RPMI7951 (cell line): ENCODE data around the gene KCNIP1. TPM values are rescaled to one million over a fixed set of nuclear protein-coding genes. Genes with fewer than 3 reads are reported as not detected.

Experiments
- DNase-seq: peaks from one replicate; pipeline ENCODE4 v3.0.0-alpha.2; 2012; ENCODE audit warnings: low read depth
- total RNA-seq: library from RNA; depleted of rRNA; stranded (reverse); fragments of >200 nt; shearing (Covaris generic); gene quantifications from 2 replicates; pipeline ENCODE4 v1.2.3, GENCODE V29; 2014; rRNA removed

The KCNIP1 gene
- not detected in 2 replicates for total RNA-seq

- no peak for DNase-seq
These were observed at the start of gene KCNIP1 for GRCh38 chr5:170503990-170504596. TSS of gene KCNIP1 (plus strand) at chr5:170504020.

- no peak for DNase-seq
These were observed 40.4 kb upstream of the KCNIP1 start for GRCh38 chr5:170463426-170463825.

GRCh38 chr5:170464280-170465127 is 39.3 kb upstream of the KCNIP1 start:
- no peak for DNase-seq

GRCh38 chr5:170466553-170466952 is 37.3 kb upstream of the KCNIP1 start:
- peak; percentile 19 for DNase-seq

GRCh38 chr5:170466988-170467707 is 36.7 kb upstream of the KCNIP1 start:
- peak; percentile 93 for DNase-seq

GRCh38 chr5:170468633-170469285 is 35.1 kb upstream of the KCNIP1 start:
- DNase-seq, result no peak

- DNase-seq, result no peak
These were observed 34.4 kb upstream of the KCNIP1 start for GRCh38 chr5:170469414-170469813.

GRCh38 chr5:170470275-170470674 is 33.5 kb upstream of the KCNIP1 start:
- no peak for DNase-seq

- no peak for DNase-seq
These were observed 32.9 kb upstream of the KCNIP1 start for GRCh38 chr5:170470808-170471404.

GRCh38 chr5:170471551-170472178 is 32.2 kb upstream of the KCNIP1 start:
- DNase-seq, result no peak

- no peak for DNase-seq
These were observed 30.2 kb upstream of the KCNIP1 start for GRCh38 chr5:170473642-170474041.

GRCh38 chr5:170474489-170475274 is 29.1 kb upstream of the KCNIP1 start:
- no peak for DNase-seq

GRCh38 chr5:170475294-170476000 is 28.4 kb upstream of the KCNIP1 start:
- DNase-seq, result no peak

- DNase-seq, result no peak
These were observed 27.1 kb upstream of the KCNIP1 start for GRCh38 chr5:170476704-170477103.

- no peak for DNase-seq
These were observed 25.9 kb upstream of the KCNIP1 start for GRCh38 chr5:170477906-170478305.

GRCh38 chr5:170478306-170478705 is 25.5 kb upstream of the KCNIP1 start:
- DNase-seq, result no peak

- peak; percentile 15 for DNase-seq
These were observed 24.3 kb upstream of the KCNIP1 start for GRCh38 chr5:170479484-170479883.

GRCh38 chr5:170480260-170480659 is 23.6 kb upstream of the KCNIP1 start:
- no peak for DNase-seq

GRCh38 chr5:170481849-170482248 is 22.0 kb upstream of the KCNIP1 start:
- no peak for DNase-seq

- no peak for DNase-seq
These were observed 21.3 kb upstream of the KCNIP1 start for GRCh38 chr5:170482511-170482910.
